T-helper 2 cell (primary cell): ENCODE measurements around the gene IMMP2L.

ENCODE experiments used
- DNase-seq, 5 experiments: peaks; one replicate each; pipeline versions ENCODE4 v3.0.0 to v3.0.0-alpha.2; 2012 to 2022

IMMP2L gene

DNA sequence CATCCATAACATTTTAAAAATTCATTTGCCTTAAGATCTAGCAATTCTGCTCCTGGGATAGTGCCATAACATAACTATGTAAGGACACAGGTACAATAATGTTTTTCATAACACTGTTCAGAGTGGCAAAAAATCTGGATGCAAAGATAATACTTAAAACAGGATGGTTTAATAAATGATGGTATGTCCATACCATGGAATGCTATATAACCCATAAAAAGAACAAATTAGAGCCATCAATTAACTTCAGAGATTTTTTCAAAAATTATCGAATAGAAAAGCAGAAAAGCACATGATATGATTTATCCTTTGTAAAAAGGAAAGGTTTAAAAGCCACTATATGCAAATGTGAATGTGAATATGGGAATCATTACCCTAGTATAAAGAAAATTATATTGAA, 664.8 kb downstream of the IMMP2L start:
- no peak for DNase-seq

DNA sequence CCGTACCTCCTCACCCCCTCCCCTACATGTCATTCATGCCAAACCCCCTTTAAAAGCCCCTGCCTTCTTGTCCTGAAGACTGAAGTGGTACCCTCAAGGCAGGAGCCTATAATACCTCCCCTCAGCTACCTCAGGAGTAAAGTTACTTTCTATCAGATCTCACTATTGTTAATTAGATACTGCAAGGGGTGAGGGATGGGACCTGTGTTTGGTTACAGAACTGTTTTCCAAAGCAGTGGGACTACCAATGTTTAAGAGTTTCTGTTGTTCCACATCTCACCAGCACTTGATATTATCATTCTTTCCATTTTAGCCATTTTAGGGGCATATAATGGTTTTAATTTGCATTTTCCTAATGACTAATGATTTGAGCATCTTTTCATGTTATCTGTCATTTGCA, 668.2 kb downstream of the IMMP2L start:
- no peak for DNase-seq

DNA sequence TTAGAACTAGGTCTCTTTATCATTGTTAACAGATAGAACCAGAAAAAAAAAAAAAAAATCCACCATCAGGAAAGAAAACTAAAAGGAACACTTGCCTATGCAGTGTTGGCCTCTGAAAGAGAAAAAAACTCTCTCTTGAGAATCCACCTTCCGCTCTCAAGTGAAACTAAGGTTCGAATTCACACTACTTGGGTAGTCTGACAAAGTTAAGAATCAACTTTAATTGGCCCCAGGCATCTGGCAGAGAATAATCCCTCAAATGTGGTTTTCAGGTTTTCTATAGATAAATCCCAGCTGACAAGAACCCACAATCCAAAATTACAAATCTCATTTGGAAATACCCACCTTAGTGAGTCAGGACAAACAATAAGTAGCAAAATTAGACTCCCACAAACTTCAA, 671.1 kb downstream of the IMMP2L start:
- no peak for DNase-seq

DNA sequence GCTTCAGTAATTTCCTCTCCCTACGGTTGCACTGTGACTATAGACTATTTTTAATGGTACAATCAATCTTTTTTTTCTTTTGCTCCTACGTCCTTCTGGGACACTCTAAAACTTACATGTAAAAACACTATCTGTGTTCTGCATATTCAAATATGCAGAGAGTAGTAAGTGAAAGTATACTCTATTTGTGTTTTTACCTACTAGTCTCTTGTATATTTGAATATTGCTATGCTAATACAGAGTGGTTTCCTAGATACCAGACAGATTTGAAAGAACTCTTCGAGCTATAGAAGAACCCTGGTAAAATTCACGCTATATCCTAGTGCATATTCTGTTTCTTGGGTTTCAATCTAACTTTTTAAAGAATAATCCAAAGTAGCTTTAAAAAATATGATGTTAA, 672.2 kb downstream of the IMMP2L start:
- no peak for DNase-seq

DNA sequence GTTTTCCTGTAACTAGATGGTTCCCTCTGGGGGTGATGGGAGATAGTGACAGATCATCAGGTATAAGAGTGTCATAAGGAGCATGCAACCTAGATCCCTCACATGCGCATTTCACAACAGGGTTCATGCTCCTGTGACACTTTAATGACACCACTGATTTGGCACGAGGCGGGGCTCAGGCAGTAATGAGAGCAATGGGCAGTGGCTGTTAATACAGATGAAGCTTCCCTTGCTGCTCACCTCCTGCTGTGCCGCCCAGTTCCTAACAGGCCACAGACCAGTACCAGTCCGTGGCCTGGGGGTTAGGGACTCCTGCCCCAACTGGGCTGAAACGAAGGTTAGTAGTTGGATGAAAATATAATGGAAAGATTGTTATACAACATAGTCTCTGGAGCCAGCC, 673.0 kb downstream of the IMMP2L start:
- DNase-seq = no peak

DNA sequence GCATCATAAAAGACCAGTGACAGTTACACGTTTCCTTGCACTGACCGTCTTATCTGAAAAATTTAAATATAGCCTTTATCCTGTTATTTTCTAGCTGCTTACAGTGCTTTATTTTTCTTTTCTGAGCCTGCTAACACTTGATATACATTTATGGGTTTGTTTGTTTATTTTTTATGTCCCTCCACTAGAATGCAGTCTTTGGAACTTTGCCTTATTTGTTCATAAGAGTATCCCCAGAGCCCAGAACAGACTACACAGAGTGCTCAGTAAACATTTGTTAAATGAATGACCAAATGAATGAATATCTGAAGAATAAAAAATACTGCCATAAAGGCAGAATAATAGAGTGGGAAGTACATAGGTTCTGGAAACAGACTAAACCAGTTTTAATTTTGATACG, 673.7 kb downstream of the IMMP2L start:
- no peak for DNase-seq

DNA sequence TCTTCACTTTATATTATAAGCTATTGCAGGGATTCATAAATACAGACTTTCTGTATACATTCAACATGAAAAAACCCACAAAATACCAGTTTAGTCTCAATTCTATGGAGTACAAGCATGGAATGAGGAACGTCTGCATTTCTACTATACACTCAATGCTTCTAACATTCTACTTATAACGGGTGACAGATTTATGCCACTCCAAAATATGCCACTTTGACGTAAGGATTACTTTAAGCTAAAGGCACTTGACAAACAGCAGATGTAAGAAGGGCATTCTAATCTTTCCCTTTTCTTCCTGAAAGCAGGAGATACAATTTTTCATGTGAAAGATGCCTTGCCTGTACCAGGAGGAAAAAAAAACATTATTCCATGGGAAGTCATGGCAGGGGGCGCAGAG, 676.8 kb downstream of the IMMP2L start:
- DNase-seq = no peak

DNA sequence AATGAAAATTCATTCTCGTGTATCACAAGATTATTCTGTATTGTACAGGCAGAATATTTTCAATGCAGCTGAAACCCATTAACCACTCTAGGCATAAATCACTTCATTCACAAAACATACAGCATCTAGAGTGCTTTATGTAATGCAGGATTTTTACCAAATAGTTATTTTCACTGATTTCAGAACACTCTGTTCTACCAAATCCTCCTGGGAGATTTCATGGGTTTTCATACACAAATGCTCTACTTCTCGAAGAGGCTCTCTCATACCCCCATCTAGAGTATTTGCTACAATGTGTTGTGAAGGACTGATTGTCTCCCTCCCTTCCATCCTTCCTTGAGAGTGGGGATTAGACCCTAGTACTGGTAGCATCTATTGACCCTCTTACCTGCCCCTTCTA, 680.6 kb downstream of the IMMP2L start:
- DNase-seq = no peak

DNA sequence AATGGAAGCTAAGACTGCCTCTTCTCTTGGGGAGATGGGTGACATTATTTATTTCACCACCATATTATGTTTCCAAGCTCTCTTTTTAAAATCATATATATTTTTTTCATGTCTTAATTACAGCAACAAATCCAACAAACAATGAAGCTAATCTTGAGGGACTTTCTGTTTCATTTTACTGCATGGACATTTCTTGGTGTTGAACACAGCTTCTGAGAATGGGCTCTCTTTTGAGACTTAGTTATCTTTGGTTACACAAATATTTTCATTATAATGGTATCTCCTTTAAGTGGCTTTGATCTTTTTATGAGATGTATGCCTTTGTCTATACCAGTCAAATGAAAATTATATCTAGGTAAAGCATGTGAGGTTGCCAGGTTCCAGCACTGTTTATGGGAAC, 681.3 kb downstream of the IMMP2L start:
- DNase-seq = no peak

DNA sequence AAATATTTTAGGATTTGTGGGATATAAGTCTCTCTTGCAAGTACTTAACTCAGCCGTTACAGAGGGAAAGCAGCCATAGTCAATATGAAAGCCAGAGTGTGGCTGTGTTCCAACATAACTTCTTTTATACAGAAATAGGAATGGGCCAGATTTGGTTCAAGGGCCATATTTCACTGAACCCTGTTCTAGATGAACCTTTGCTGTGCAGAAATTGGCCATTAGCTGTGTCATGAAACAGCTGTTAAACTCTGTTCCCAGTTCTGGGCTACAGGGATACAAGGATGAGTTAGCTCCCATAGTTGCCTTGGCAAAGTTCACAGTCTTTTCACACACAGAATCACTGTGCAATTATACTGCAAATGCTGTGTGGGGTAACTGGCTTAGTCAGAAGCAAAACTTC, 685.3 kb downstream of the IMMP2L start:
- no peak for DNase-seq

DNA sequence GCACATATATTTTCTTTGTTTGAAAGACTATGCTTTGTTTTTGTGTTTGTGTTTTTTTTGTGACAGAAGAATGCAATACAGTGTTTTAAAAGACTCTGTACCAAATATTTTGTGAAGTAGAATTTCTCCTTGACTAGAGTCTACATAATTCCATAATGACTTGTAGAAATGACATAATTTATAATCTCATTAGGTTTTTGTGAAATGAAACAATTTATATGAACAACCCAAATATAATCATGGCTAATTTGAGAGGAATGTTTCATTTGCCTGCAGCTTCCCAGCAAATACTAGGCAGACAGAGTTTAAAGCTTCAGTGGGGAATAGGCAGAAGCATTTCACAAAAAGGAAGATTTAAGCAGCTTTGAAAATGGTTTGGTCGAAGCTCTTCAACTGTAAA, 686.9 kb downstream of the IMMP2L start:
- DNase-seq = no peak

DNA sequence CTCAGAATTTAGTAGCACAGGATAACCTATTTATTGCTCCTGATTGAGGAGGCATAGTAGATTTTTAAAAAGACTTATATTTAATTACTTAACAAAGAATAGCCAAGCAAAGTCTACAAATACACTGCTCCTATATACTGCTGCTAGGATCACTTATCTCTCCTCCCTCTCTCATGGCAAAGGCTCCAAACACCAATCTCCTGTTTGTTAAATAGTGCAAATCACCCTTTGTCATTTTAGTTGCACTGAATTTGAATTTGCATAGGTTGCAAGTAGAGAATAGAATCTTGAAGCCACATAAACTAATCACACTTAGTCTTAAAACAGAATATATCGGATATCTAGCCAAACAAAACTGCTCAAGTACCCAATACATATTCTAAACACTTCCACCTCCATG, 690.4 kb downstream of the IMMP2L start:
- no peak for DNase-seq

DNA sequence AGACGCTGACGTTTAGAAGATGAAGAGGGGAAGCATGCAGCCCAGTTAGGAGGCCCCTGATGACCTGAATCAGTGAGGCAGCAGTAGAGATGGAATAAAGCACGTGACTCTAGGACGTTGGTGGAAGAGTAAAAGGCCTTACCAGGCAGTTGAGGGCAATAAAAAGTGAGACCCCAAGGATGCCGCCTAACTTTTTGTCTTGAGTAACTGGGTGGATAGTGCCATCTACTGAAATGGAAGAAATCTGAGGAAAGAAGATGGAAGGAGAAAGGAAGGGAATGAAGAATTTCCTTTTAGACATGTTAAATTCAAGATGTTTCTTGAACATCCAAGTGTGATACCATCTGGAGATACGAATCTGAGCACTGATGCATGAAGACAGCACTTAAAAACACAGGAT, 691.4 kb downstream of the IMMP2L start:
- DNase-seq = no peak

DNA sequence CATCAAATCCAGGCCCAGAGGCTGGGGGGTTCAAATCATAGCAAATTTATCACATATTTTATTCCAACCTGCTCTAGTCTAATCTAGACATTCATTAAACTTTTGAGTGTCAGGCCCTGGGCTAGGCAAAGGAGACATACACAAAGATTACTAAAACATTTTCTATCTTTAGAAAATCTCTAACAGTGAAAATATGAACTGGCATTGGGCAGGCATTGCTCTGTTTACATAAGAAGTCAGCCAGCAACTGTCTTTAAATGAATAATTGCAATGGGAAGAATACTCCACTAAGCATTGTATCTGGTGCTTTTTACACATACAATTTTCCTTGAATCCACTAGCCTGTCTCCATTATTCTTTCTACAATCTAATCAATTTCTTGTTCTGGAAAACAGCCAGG, 693.8 kb downstream of the IMMP2L start:
- no peak for DNase-seq

DNA sequence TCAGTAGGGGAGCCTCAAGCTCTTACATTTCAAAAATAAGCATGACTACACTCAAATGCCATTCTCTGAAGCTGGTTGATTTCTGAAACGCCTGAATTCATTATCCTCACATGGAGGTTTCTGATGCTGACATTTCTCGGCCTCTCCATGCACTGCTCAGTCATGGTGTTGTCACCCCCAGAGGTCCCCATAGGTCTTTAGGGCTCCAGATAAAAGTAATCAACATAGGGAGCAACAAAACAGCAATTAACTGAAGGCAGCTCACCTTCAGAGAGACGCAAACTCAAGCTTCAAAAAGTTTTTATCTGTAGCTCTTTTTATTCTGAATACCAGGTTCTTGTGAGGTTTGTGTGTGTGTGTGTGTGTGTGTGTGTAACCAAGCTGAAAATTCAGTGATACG, 694.5 kb downstream of the IMMP2L start:
- DNase-seq = no peak

DNA sequence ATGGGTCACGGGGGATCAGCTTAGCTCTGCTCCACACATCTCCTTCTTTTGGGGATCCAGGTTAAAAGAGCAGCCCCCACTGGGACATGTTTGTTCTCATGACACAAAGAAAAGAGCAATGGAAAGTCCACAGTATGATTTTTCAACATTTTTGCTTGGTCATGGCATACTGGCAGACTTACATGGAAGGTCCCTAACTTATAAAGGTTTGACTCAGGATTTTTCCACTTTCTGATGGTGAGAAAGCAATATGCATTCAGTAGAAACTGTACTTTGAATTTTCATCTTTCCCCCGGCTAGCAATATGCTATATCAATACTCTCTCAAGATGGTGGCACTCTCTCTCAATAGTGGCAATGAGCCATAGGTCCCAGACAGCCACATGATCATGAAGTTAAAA, 699.0 kb downstream of the IMMP2L start:
- DNase-seq = no peak

DNA sequence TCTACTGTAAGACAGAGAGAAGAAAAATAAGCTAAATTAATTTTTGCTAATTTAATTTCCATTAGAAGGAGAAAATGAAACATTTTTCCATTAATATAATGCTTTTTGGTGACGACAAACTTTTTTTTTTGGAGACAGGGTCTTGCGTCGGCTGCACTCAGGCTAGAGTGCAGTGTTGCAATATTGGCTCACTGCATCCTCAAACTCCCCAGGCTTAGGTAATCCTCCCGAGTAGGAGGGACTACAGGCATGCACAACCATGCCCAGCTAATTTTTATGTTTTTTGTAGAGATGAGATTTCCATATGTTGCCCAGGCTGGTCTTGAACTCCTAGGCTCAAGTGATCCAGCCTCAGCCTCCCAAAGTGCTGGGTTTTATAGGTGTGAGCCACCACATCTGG, 701.1 kb downstream of the IMMP2L start:
- no peak for DNase-seq

DNA sequence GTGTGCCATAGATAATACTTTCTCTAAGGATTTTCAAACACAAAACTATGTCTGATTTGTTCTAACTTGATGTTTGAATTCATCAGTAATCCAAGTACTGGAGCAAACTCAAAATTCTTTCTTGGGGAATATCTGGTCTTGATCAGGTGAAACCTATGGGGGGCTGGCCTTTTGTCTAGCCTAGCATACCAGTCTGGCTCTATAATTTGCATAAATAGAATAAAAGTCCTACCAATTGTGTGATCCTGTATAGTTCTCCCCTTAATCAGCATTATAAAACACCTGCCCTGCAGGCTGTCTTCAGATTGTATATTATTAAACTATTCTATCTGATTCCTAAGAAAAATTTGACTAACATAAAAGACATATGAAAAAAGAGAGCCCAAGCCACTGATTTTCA, 705.2 kb downstream of the IMMP2L start:
- no peak for DNase-seq

DNA sequence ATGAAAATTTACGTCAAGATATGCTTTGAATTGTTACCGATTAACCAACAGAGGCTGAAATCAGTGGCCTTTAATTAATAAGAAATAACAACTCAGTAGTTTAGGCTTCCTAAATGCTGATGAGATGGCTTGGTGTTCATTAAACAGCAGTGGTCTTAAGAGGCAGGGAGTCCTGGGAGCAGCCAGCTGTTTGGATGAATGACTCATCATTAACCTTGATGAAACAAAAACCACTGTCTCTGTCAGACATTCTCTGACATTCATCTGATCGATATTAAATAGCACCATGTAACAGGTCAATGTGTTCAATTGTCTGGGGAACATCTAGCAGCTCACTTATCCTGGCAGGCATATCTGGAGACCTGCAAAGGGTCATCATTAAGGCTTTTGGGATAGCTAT, 705.6 kb downstream of the IMMP2L start:
- no peak for DNase-seq

DNA sequence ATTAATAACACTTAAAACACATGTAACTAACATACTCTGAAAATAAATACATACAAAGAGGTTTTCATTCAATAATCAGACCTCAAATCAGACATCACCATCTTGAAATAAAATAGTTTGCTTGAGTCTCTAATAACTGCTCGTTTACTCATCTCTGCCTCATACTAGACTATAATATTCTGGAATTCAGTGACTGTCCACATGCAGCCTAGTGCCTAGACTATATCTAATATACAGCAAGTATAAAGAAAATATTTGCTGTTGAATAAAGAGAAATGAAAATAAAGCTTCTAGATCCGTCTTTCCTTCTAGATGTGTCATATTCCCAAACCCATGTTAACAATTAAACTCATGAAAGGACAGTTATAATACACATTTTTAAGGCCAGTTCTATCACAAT, 707.6 kb downstream of the IMMP2L start:
- DNase-seq = no peak

DNA sequence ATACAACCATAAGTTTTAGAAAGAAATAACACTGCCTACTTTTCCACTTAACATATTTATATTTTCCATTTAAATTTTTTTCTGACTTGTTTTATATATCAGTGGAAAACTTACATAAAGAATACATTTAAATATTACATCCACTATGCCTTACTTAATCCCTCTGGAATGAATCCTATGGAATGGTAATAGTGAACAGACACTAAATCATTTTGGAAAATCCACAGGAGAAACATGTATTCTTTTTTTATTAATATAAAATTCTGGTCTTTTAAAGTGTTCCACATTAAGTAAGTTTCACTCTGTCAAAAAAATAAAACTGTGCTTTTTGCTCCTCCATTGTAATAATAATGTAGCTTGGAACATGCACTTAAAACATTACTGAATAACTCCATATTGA, 708.1 kb downstream of the IMMP2L start:
- DNase-seq = no peak

DNA sequence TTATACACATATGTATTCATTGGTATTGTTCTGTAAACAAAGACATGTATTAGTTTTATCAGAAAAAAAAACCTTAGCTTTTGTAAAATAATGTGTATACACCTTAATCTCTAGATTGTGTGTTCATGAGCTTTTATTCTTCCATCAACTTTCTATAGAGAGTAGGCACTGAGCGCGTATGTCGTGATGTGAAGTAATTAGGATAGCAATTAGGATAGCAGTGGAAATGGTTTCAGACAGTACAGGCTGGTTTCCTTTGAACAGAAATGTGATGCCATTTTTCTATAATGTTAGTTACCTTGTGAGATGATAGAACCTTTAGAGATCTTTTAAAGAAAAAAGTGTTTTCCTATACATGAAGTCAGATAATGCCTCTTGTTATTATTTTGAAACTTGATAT, 709.0 kb downstream of the IMMP2L start:
- DNase-seq = no peak

DNA sequence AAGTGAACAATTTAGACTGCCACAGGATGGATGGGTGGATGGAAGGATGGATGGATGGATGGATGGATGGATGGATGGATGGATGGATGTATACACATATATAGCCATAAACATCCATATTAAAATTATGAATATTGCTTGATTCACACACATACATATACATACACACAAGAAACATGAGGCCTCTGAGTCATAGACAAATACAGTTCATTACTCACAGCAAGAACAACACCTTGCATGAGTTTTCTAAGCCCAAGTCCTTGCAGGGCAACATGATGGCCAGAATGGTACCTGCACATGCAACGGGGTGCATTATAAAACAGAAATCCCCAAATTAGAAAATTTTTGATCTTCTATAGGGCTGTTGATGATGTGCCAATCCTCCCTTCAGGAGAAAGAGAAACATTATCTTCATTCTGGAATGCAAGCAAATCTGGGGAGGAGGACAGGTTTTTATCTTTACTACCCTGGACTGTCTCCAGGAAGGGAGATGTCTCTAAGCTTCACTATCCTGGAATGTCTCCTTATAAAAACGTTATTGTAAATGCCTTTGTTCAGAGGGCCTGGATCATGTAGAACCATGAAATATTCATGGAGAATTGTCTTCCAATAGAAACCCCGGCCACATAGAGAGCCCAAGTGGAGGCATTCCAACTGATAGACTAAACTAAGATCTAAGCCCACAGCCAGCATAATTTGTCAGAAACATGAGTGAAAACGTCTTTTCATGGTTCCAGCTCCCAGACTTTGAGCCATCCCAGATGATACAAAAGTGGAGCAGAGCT, 709.9 kb downstream of the IMMP2L start:
- no peak for DNase-seq

DNA sequence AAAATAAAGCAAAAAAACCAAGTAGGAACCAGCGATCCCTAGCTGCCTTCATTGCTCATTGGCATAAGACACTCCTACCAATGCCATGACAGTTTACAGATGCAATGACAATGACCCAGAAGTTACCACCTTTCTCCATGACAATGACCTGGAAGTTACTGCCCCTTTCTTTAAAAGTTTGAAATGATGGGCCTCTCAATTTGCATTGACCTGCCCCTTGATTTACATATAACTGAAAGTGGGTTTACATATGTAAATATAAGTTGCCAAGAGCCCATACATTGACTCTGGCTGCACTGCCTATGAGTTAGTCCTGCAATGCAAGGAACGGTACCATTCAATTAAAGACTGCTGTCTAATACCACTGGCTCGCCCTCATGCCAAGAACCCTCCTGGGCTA, 712.1 kb downstream of the IMMP2L start:
- DNase-seq = no peak

DNA sequence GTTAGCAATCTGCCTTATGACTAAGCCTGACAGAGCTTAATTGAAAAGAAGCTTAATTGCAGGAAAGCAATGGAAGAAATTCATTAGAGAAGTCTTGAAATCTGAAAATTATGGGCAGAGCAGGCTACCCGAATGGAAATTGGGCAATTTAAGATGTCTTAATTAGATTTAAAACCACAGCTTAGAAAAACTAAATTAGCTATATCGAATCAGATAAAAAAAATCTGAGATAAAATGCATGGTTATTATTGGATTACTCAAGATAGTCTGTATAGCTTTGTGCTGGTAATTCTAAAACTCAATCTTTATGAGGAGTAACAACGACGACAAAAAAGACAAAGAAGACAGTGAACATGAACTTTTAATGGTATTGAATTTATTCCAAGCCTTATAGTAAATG, 719.5 kb downstream of the IMMP2L start:
- no peak for DNase-seq
